Heart left ventricle (tissue), 16 donors: Measurements from ENCODE around the gene TRIM54. TPM values are rescaled to one million over a fixed set of nuclear protein-coding genes. Genes with fewer than 3 reads are reported as not detected.

ENCODE experiments used
- ATAC-seq, 4 donors: fragments of 200-7000 bp; cut with Tn5 transposase; one replicate each; pipeline ENCODE4 v1.9.1; 2020 to 2022; ENCODE audit warnings: moderate library complexity in 4 of 4, mild to moderate bottlenecking in 3 of 4, moderate number of reproducible peaks in 1 of 4
- DNase-seq, 5 donors: peaks; one replicate each; pipeline ENCODE4 v3.0.0-alpha.2; 2020
- H3K27ac ChIP-seq, 12 donors: fragments of 200-600 bp; sonication (generic) in 4 of 12; one replicate each; pipeline versions ENCODE4 v1.5.0 to v1.8.0; 2016 to 2022; ENCODE audit warnings: mild to moderate bottlenecking in 2 of 12
- H3K27me3 ChIP-seq, 9 donors: fragments of 200-600 bp; sonication (generic) in 2 of 9; one replicate each; pipeline versions ENCODE4 v1.5.1 to v1.8.0; 2016 to 2022; ENCODE audit warnings: mild to moderate bottlenecking in 3 of 9
- H3K36me3 ChIP-seq, 9 donors: fragments of 200-600 bp; sonication (generic) in 2 of 9; one replicate each; pipeline versions ENCODE4 v1.5.0 to v1.8.0; 2018 to 2022; ENCODE audit warnings: mild to moderate bottlenecking in 2 of 9
- H3K4me1 ChIP-seq, 12 donors: fragments of 200-600 bp; sonication (generic) in 4 of 12; one replicate each; pipeline versions ENCODE4 v1.5.0 to v1.8.0; 2016 to 2022; ENCODE audit warnings: mild to moderate bottlenecking in 3 of 12
- H3K4me3 ChIP-seq, 12 donors: fragments of 200-600 bp; sonication (generic) in 4 of 12; one replicate each; pipeline versions ENCODE4 v1.5.0 to v1.8.0; 2017 to 2022; ENCODE audit warnings: mild to moderate bottlenecking in 9 of 12, moderate library complexity in 4 of 12
- H3K9me3 ChIP-seq, 12 donors: fragments of 200-600 bp; sonication (generic) in 4 of 12; one replicate each; pipeline versions ENCODE4 v1.5.0 to v1.8.0; 2016 to 2022; ENCODE audit warnings: mild to moderate bottlenecking in 1 of 12
- CTCF ChIP-seq, 12 donors: fragments of 200-600 bp; sonication (generic) in 4 of 12; IDR thresholded peaks; one replicate each; pipeline versions ENCODE4 v1.5.0 to v1.8.0; 2018 to 2022; ENCODE audit warnings: antibody characterized with exemption in 12 of 12, mild to moderate bottlenecking in 5 of 12
- POLR2A ChIP-seq, 2 donors: fragments of 450-650 bp; IDR thresholded peaks; one replicate each; pipeline ENCODE4 v1.6.1; 2017; ENCODE audit warnings: antibody characterized with exemption in 2 of 2, mild to moderate bottlenecking in 2 of 2, moderate library complexity in 2 of 2
- WGBS, 4 donors: extraction: QIAGEN DNeasy Blood & Tissue Kit in 2 of 4; methylation state at CpG; one replicate each; pipeline versions ENCODE4 v1.1.5 to v1.1.7; 2013 to 2018; 5-methylcytosine and 5-hydroxymethylcytosine counted together
- intact Hi-C, 10 donors: fragments of 100-400 bp; cut with DNase I; formaldehyde crosslinking; loops; one replicate each; pipeline versions ENCODE4 v1.11.1 to v1.14.2; 2022
- polyA plus RNA-seq, 2 donors: library from polyadenylated mRNA; stranded (reverse); fragments of 200-250 nt; gene quantifications; one replicate each; pipeline ENCODE4 v1.2.3, GENCODE V29; 2013
- total RNA-seq, 9 donors: library from RNA; depleted of rRNA in 2 of 9; stranded (reverse); fragments of >200 nt in 2 of 9; fragmentation: NEBNext Ultra II Directional in 3 of 9; extraction: Animal tissue kit (Norgen Biotek cat#: 25700) in 3 of 9; gene quantifications; one replicate each; pipeline versions ENCODE4 v1.1.0 to v1.2.4, GENCODE V29; 2016 to 2023
- donor health status: ischemic (EF 13 %, LVEDD 7.1; RV severe dilation, severe dysfunction).
- donor health status: healthy with polysubstance abuse.
- donor health status: DM: no; HTN: yes; CAD: no.
- donor health status: DM: no; HTN: no; CAD: no.
- donor health status: ischemic (EF 25% LVEDD 6.9; RV normal size, moderate dysfunction).
- donor health status: ischemic (EF 25% LVEDD 5.7; RV mildly dilated, moderate dysfunction).
- donor health status: healthy.
- donor health status: DM: yes; HTN: yes; CAD: no.
- donor health status: ischemic (EF 35%, LVEDD 5.7; RV mildly dilated, moderate dysfunction).
- donor health status: nonischemic (EF 11% LVEDD 7.7; RV severe dilation, severe dysfunction).
- donor health status: DM: yes; HTN: yes; CAD: no.
- donor health status: PGD.
- donor health status: ischemic (EF 29% LVEDD 5.4; RV normal size, mild dysfunction).
- donor health status: nonischemic (EF 23%, LVEDD 6.1; RV moderate dilation, normal function).

TRIM54 gene
- total and polyA plus RNA-seq, 11 donors: 128 to 329 (median 241) TPM

GRCh38 chr2:27255660-27256059 is 26.6 kb upstream of the TRIM54 start:
- no peak for ATAC-seq

GRCh38 chr2:27256855-27257454 is 25.3 kb upstream of the TRIM54 start:
- TF ChIP-seq CTCF (IDR thresholded peaks at IDR 0.05) (no peak), POLR2A (IDR thresholded peaks at IDR 0.05) (no peak)

More at GRCh38 chr2:27255660-27256059, 26.6 kb upstream of the TRIM54 start:
- H3K27ac ChIP-seq: no peak overlapping the region
- TF ChIP-seq POLR2A (IDR thresholded peaks at IDR 0.05): no peak
- no peak for TF ChIP-seq CTCF (IDR thresholded peaks at IDR 0.05)
- DNase-seq: no peak
- WGBS, 4 donors: 18 to 37% (median 23%) methylated on average over 1 of the region's 1 CpG
- no peaks in the 10 kb centered on the region for H3K36me3 ChIP-seq
- peaks cover 0 to 4% (median 0%) of the 10 kb centered on the region in 12 donors for H3K4me1 ChIP-seq
- intact Hi-C loops: no loop called here
- no peak overlapping the region for H3K4me3 ChIP-seq
- H3K9me3 ChIP-seq: no peaks in the 10 kb centered on the region
- peaks cover 0 to 71% (median 6%) of the 10 kb centered on the region in 9 donors for H3K27me3 ChIP-seq

GRCh38 chr2:27258051-27258450 is 24.2 kb upstream of the TRIM54 start:
- H3K36me3 ChIP-seq: no peaks in the 10 kb centered on the region
- H3K9me3 ChIP-seq: no peaks in the 10 kb centered on the region
- no peak for TF ChIP-seq CTCF (IDR thresholded peaks at IDR 0.05)
- TF ChIP-seq POLR2A (IDR thresholded peaks at IDR 0.05): no peak
- peaks cover 16 to 77% (median 25%) of the 10 kb centered on the region in 9 donors for H3K27me3 ChIP-seq
- WGBS, 4 donors: 88 to 93% (median 88%) methylated on average over 7 to 8 of the region's 8 CpGs
- intact Hi-C loops: no loop called here
- ATAC-seq (no peak), DNase-seq (no peak)
- H3K27ac ChIP-seq: no peak overlapping the region
- peaks cover 0 to 18% (median 9%) of the 10 kb centered on the region in 12 donors for H3K4me1 ChIP-seq
- no peak overlapping the region for H3K4me3 ChIP-seq

More at GRCh38 chr2:27256855-27257454, 25.3 kb upstream of the TRIM54 start:
- ATAC-seq: no peak
- Histone ChIP-seq H3K27ac (no peak overlapping the region), H3K27me3 (peaks cover 7 to 74% (median 15%) of the 10 kb centered on the region in 9 donors), H3K4me1 (peaks cover 0 to 9% (median 0%) of the 10 kb centered on the region in 12 donors), H3K9me3 (no peaks in the 10 kb centered on the region), H3K4me3 (no peak overlapping the region), H3K36me3 (no peaks in the 10 kb centered on the region)
- DNase-seq: no peak
- WGBS, 4 donors: 59 to 80% (median 72%) methylated on average over 4 to 7 of the region's 7 CpGs
- intact Hi-C loops: no loop called here

GRCh38 chr2:27261241-27261925 is 20.8 kb upstream of the TRIM54 start:
- ATAC-seq (no peak), DNase-seq (no peak)
- Histone ChIP-seq H3K27me3 (peaks cover 21 to 92% (median 41%) of the 10 kb centered on the region in 9 donors), H3K4me1 (peaks cover 0 to 43% (median 26%) of the 10 kb centered on the region in 12 donors), H3K4me3 (peak overlapping the region in 9 of 12 donors; percentile 33 to 81 (median 62)), H3K27ac (no peak overlapping the region), H3K36me3 (no peaks in the 10 kb centered on the region), H3K9me3 (no peaks in the 10 kb centered on the region)
- intact Hi-C loops: loop anchor here in 2 of 10 donors (5.0 kb wide), 1 partner anchor 41 kb away; no protein-coding TSS in a partner anchor
- WGBS, 4 donors: 45 to 58% (median 50%) methylated on average over 11 of the region's 11 CpGs
- no peak for TF ChIP-seq CTCF (IDR thresholded peaks at IDR 0.05)
- no peak for TF ChIP-seq POLR2A (IDR thresholded peaks at IDR 0.05)
